GM19395 (cell line): ENCODE measurements around the gene SPHK2.
"Not testable (repeated sequence)": the region's sequence is repeated elsewhere in the genome, so short reads cannot be mapped to it uniquely, and the experiment has no call there.

Experiments used
- ATAC-seq: cut with Tn5 transposase; IDR thresholded peaks from one replicate; pipeline ENCODE4 v1.9.1; 2021; ENCODE audit warnings: mild to moderate bottlenecking, moderate library complexity; ENCODE audit not compliant: unreplicated experiment

SPHK2 gene

GRCh38 chr19:48676887-48677286 is 57.6 kb downstream of the SPHK2 start:
- no peak for ATAC-seq

- no peak for ATAC-seq
Measured at GRCh38 chr19:48678201-48678600, 58.9 kb downstream of the SPHK2 start.

DNA sequence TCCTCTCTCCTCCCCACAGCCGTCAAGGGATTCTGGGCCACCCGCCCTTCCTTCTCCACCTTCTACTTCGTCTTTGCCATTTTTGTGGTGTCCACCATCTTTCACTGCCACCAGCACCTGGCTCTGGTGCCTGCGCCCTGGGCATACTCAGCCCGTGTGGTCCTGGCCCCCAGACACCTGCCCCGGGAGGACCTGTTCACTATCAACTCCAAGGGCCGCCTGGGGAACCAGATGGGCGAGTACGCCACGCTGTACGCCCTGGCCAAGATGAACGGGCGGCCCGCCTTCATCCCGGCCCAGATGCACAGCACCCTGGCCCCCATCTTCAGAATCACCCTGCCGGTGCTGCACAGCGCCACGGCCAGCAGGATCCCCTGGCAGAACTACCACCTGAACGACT is 60.7 kb downstream of the SPHK2 start:
- ATAC-seq = not testable (repeated sequence)
